Neural crest cell (in vitro differentiated cells): ENCODE measurements around the gene SELENOK. TPM values are rescaled to one million over a fixed set of nuclear protein-coding genes. Genes with fewer than 3 reads are reported as not detected.

Experiments
- DNase-seq: peaks from one replicate; pipeline ENCODE4 v3.0.0; 2021; ENCODE audit warnings: low read depth, mixed read lengths, low spot score
- H3K27ac Mint-ChIP-seq: one replicate; pipeline ENCODE4 v1.8.0; 2021; ENCODE audit warnings: mild to moderate bottlenecking, mixed read lengths; ENCODE audit not compliant: unreplicated experiment
- H3K27me3 Mint-ChIP-seq: 2 replicates; pipeline ENCODE4 v1.8.0; 2021; ENCODE audit warnings: low read depth, mild to moderate bottlenecking, mixed read lengths
- H3K36me3 Mint-ChIP-seq: 2 replicates; pipeline ENCODE4 v1.8.0; 2021; ENCODE audit warnings: low read depth, mild to moderate bottlenecking, mixed read lengths
- H3K4me1 Mint-ChIP-seq: 2 replicates; pipeline ENCODE4 v1.8.0; 2021; ENCODE audit warnings: mixed read lengths
- H3K4me3 Mint-ChIP-seq: one replicate; pipeline ENCODE4 v1.8.0; 2021; ENCODE audit warnings: mild to moderate bottlenecking, mixed read lengths
- H3K9me3 Mint-ChIP-seq: 2 replicates; pipeline ENCODE4 v1.8.0; 2021; ENCODE audit warnings: mixed read lengths
- long read RNA-seq: library from polyadenylated mRNA; unstranded; transcript quantifications from one replicate; pipeline ENCODE4 v2.0.0, GENCODE V29; 2020
- total RNA-seq: library from RNA; stranded (reverse); gene quantifications from 2 replicates; pipeline ENCODE4 v1.2.1, GENCODE V29; 2021
- TF ChIP-seq, protein P1 (sequence below): fragments of 200-600 bp; sonication (generic); conservative IDR thresholded peaks from 2 replicates; pipeline ENCODE4 v1.5.0; 2021; ENCODE audit warnings: antibody characterized with exemption, mild to moderate bottlenecking

SELENOK gene
- total RNA-seq = 39.2 and 42.5 TPM in 2 replicates
- long read RNA-seq, transcript SELENOK-204 (5 exons, 1,633 nt) = major isoform, 45 of 47 reads
- long read RNA-seq, partial matches to known transcripts = 1 of 47 reads
- long read RNA-seq, other reads (novel, unspliced or antisense) = 1 of 47 reads

DNA sequence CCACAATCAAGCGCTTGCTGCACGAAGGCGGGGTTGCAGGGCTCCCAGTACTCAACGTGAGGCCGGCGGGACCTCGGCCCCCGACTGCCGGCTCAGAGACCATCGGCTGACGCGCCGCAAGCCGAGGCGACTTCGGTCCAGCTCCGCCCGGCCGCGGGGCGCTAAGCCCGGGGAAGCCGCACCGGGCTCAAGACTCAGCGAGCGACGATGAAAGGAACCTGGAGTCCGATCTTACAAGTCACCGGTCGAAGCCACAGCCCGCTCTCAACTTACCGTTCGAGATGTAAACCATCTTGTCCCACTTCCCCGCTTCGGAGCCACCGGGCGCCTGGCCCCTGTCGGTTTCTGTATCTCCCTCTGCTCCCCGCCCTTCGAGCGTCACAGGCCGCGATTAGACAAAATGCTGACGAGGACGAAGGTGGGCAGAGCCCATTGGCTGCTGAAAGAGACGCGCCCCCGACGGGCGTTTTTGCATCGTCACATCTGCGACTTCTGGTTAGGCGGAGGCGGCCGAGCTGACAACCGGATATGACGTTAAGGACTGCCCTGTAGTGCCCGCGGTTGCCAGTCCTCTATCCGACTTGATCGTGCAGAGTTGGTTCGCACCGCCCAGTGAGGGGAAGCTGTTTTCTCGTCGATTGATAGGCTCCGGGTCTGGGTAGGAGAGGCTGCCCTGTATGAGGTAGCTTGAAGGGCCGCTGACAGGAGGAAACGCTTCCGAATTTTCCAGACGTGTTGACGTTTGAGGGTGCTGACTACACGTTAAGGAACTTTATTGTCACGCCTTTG lies at the start of gene SELENOK:
SELENOK (minus strand) TSS at position 363 of the 789 bp plus-strand sequence.
- Mint-ChIP-seq H3K36me3 (peaks cover 2% of the 10 kb centered on the region), H3K4me3 (peak within 1 kb of the TSS; percentile 98), H3K27me3 (peaks cover 41% of the 10 kb centered on the region), H3K9me3 (peaks cover 6% of the 10 kb centered on the region), H3K4me1 (peaks cover 36% of the 10 kb centered on the region), H3K27ac (peak within 1 kb of the TSS; percentile 96)
- peak; percentile 92 for DNase-seq
- TF ChIP-seq, protein P1, sequence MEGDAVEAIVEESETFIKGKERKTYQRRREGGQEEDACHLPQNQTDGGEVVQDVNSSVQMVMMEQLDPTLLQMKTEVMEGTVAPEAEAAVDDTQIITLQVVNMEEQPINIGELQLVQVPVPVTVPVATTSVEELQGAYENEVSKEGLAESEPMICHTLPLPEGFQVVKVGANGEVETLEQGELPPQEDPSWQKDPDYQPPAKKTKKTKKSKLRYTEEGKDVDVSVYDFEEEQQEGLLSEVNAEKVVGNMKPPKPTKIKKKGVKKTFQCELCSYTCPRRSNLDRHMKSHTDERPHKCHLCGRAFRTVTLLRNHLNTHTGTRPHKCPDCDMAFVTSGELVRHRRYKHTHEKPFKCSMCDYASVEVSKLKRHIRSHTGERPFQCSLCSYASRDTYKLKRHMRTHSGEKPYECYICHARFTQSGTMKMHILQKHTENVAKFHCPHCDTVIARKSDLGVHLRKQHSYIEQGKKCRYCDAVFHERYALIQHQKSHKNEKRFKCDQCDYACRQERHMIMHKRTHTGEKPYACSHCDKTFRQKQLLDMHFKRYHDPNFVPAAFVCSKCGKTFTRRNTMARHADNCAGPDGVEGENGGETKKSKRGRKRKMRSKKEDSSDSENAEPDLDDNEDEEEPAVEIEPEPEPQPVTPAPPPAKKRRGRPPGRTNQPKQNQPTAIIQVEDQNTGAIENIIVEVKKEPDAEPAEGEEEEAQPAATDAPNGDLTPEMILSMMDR = no peak

GRCh38 chr3:53941184-53941583 lies 49.5 kb upstream of the SELENOK start:
- Mint-ChIP-seq H3K4me1 (no peaks in the 10 kb centered on the region), H3K9me3 (peaks cover 7% of the 10 kb centered on the region), H3K36me3 (peaks cover 6% of the 10 kb centered on the region), H3K27ac (no peak overlapping the region), H3K4me3 (no peak overlapping the region), H3K27me3 (no peaks in the 10 kb centered on the region)
- DNase-seq = no peak
- TF ChIP-seq, protein P1 = no peak

DNA sequence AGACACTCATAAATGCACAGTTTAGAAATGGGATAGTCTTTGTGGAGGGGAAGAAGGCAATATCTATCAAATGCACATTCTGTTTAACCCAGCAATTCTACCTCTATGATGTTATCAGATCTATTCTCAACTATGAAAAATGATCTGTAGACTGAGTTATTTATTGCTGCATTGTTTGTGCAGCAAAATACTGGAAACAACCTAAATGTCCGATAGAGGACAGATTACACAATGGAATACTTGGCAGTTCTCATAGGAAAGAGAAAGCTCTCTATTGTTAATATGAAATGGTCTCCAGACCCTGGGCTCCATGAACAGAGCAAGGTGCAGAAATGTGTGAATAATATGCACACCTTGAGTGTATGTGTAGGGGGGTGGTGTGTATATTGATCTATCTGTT lies 49.0 kb upstream of the SELENOK start:
- H3K4me3 Mint-ChIP-seq = no peak overlapping the region

GRCh38 chr3:53939813-53940212 lies 48.2 kb upstream of the SELENOK start:
- Mint-ChIP-seq H3K4me3 (no peak overlapping the region), H3K36me3 (peaks cover 5% of the 10 kb centered on the region), H3K9me3 (peaks cover 3% of the 10 kb centered on the region), H3K4me1 (no peaks in the 10 kb centered on the region), H3K27ac (no peak overlapping the region), H3K27me3 (no peaks in the 10 kb centered on the region)
- TF ChIP-seq, protein P1 = no peak
- no peak for DNase-seq

More for the DNA sequence above, 49.0 kb upstream of the SELENOK start:
- Mint-ChIP-seq H3K4me1 (no peaks in the 10 kb centered on the region), H3K27ac (no peak overlapping the region), H3K9me3 (peaks cover 4% of the 10 kb centered on the region), H3K27me3 (no peaks in the 10 kb centered on the region), H3K36me3 (peaks cover 3% of the 10 kb centered on the region)
- TF ChIP-seq, protein P1 = no peak
- no peak for DNase-seq

GRCh38 chr3:53939086-53939582 lies 47.5 kb upstream of the SELENOK start:
- Mint-ChIP-seq H3K36me3 (peaks cover 5% of the 10 kb centered on the region), H3K4me3 (no peak overlapping the region), H3K27ac (no peak overlapping the region), H3K27me3 (no peaks in the 10 kb centered on the region), H3K4me1 (no peaks in the 10 kb centered on the region), H3K9me3 (peaks cover 3% of the 10 kb centered on the region)
- DNase-seq = no peak
- TF ChIP-seq, protein P1 = no peak
